Measurements from ENCODE around the gene TMEM266.
A peak's percentile ranks its signal among the peaks of the same experiment; 100 is the strongest.

TMEM266 gene

GRCh38 chr15:76059320-76060117, at the start of gene TMEM266 (continued):
- TF ChIP-seq ZBTB10 (tag by site-specific recombination; IDR thresholded peaks at IDR 0.05) (no peak; the same call in 1 of the 2 replicates), ZNF530 (tag by site-specific recombination; IDR thresholded peaks at IDR 0.05; ENCODE audit: low read depth) (no peak), ZBTB7A (tag by site-specific recombination; IDR thresholded peaks at IDR 0.05; ENCODE audit: low read depth) (peak; percentile 67; the same call in 1 of the 2 replicates), ATF2 (tag by site-specific recombination; IDR thresholded peaks at IDR 0.05; ENCODE audit: low read depth) (no peak), SP3 (tag by site-specific recombination; IDR thresholded peaks at IDR 0.05) (0 out of 2 replicates have a peak, but pooled peaks have one; percentile 6), ZNF768 (tag by site-specific recombination; IDR thresholded peaks at IDR 0.05) (no peak), ZNF18 (tag by site-specific recombination; IDR thresholded peaks at IDR 0.05) (no peak), HIC1 (tag by site-specific recombination; IDR thresholded peaks at IDR 0.05) (peak; percentile 85), ZNF747 (tag by site-specific recombination; IDR thresholded peaks at IDR 0.05) (no peak), ZNF670 (tag by site-specific recombination; IDR thresholded peaks at IDR 0.05; ENCODE audit: low read depth) (no peak), FEZF1 (tag by site-specific recombination; IDR thresholded peaks at IDR 0.05) (no peak; the same call in 1 of the 2 replicates), SETDB1 (IDR thresholded peaks at IDR 0.05; ENCODE audit: insufficient read length, low read length) (no peak), ZIC2 (tag by site-specific recombination; IDR thresholded peaks at IDR 0.05) (peak; percentile 99), ZNF843 (tag by site-specific recombination; IDR thresholded peaks at IDR 0.05) (no peak), ZXDB (tag by site-specific recombination; IDR thresholded peaks at IDR 0.05) (no peak; the same call in 1 of the 2 replicates), MYNN (tag by site-specific recombination; IDR thresholded peaks at IDR 0.05; ENCODE audit: borderline replicate concordance) (no peak), ZNF600 (tag by site-specific recombination; IDR thresholded peaks at IDR 0.05) (no peak), ZNF19 (tag by site-specific recombination; IDR thresholded peaks at IDR 0.05; ENCODE audit: low read depth) (no peak), ZNF449 (tag by site-specific recombination; IDR thresholded peaks at IDR 0.05) (no peak), ZNF146 (tag by site-specific recombination; IDR thresholded peaks at IDR 0.05) (no peak), ZFP37 (tag by site-specific recombination; IDR thresholded peaks at IDR 0.05) (peak; percentile 82; the same call in 1 of the 2 replicates), ZNF704 (tag by site-specific recombination; IDR thresholded peaks at IDR 0.05) (no peak), ZNF426 (tag by site-specific recombination; IDR thresholded peaks at IDR 0.05) (no peak), ZNF404 (tag by site-specific recombination; IDR thresholded peaks at IDR 0.05) (no peak), ZNF155 (tag by site-specific recombination; IDR thresholded peaks at IDR 0.05) (no peak), AEBP2 (tag by site-specific recombination; IDR thresholded peaks at IDR 0.05; ENCODE audit: borderline replicate concordance) (no peak), ZNF2 (tag by site-specific recombination; IDR thresholded peaks at IDR 0.05) (no peak), YY1 (tag by site-specific recombination; IDR thresholded peaks at IDR 0.05) (no peak; the same call in 1 of the 2 replicates)
